Activated T-helper 17 cell treated with anti-CD3 and anti-CD28 coated beads, Interleukin-2, amount 50 U/mL, for 72 hours (primary cell): ENCODE measurements around the gene GPC5. TPM values are rescaled to one million over a fixed set of nuclear protein-coding genes. Genes with fewer than 3 reads are reported as not detected.

Experiments used
- ATAC-seq: fragments of 150-1000 bp; cut with Tn5 transposase; replicated peaks from 2 replicates; pipeline ENCODE4 v1.10.0; 2021; ENCODE audit warnings: mild to moderate bottlenecking, moderate library complexity
- H3K27ac Mint-ChIP-seq: one replicate; pipeline ENCODE4 v1.8.0; 2022; ENCODE audit warnings: mixed read lengths
- H3K27me3 Mint-ChIP-seq: one replicate; pipeline ENCODE4 v1.8.0; 2022; ENCODE audit warnings: mixed read lengths
- H3K36me3 Mint-ChIP-seq: one replicate; pipeline ENCODE4 v1.8.0; 2022; ENCODE audit warnings: low read depth, mild to moderate bottlenecking, mixed read lengths
- H3K4me1 Mint-ChIP-seq: one replicate; pipeline ENCODE4 v1.8.0; 2022; ENCODE audit warnings: mixed read lengths
- H3K4me3 Mint-ChIP-seq: one replicate; pipeline ENCODE4 v1.8.0; 2022; ENCODE audit warnings: mild to moderate bottlenecking, mixed read lengths
- H3K9me3 Mint-ChIP-seq: one replicate; pipeline ENCODE4 v1.8.0; 2022; ENCODE audit warnings: mixed read lengths
- total RNA-seq, 2 donors: library from RNA; stranded (reverse); gene quantifications; one replicate each; pipeline ENCODE4 v1.2.3, GENCODE V29; 2022

GPC5 gene
- total RNA-seq, 2 donors from 2014 or later: 0.09 to 0.29 TPM

- ATAC-seq: no peak
- Mint-ChIP-seq H3K9me3 (no peaks in the 10 kb centered on the region), H3K27ac (no peak overlapping the region), H3K27me3 (peaks cover 13% of the 10 kb centered on the region), H3K4me1 (no peaks in the 10 kb centered on the region), H3K36me3 (no peaks in the 10 kb centered on the region), H3K4me3 (no peak overlapping the region)
Observed at GRCh38 chr13:91459485-91459884, 61.1 kb downstream of the GPC5 start.

- ATAC-seq: no peak
- Mint-ChIP-seq H3K27me3 (peaks cover 9% of the 10 kb centered on the region), H3K27ac (no peak overlapping the region), H3K4me3 (no peak overlapping the region), H3K4me1 (no peaks in the 10 kb centered on the region), H3K36me3 (no peaks in the 10 kb centered on the region), H3K9me3 (no peaks in the 10 kb centered on the region)
Observed at GRCh38 chr13:91464336-91464735, 65.9 kb downstream of the GPC5 start.

GRCh38 chr13:91467236-91467635, 68.8 kb downstream of the GPC5 start:
- H3K9me3 Mint-ChIP-seq: no peaks in the 10 kb centered on the region
- no peaks in the 10 kb centered on the region for H3K36me3 Mint-ChIP-seq
- ATAC-seq: no peak
- H3K27ac Mint-ChIP-seq: no peak overlapping the region
- no peak overlapping the region for H3K4me3 Mint-ChIP-seq
- no peaks in the 10 kb centered on the region for H3K4me1 Mint-ChIP-seq
- peaks cover 6% of the 10 kb centered on the region for H3K27me3 Mint-ChIP-seq

GRCh38 chr13:91468301-91468700, 69.9 kb downstream of the GPC5 start:
- no peak overlapping the region for H3K4me3 Mint-ChIP-seq
- H3K27ac Mint-ChIP-seq: no peak overlapping the region
- H3K36me3 Mint-ChIP-seq: no peaks in the 10 kb centered on the region
- no peaks in the 10 kb centered on the region for H3K4me1 Mint-ChIP-seq
- peaks cover 6% of the 10 kb centered on the region for H3K27me3 Mint-ChIP-seq
- H3K9me3 Mint-ChIP-seq: no peaks in the 10 kb centered on the region
- ATAC-seq: no peak

- Mint-ChIP-seq H3K36me3 (no peaks in the 10 kb centered on the region), H3K27ac (no peak overlapping the region), H3K4me1 (no peaks in the 10 kb centered on the region), H3K4me3 (no peak overlapping the region), H3K9me3 (no peaks in the 10 kb centered on the region), H3K27me3 (peaks cover 6% of the 10 kb centered on the region)
- ATAC-seq: no peak
Observed at GRCh38 chr13:91470084-91470621, 71.7 kb downstream of the GPC5 start.

- H3K27me3 Mint-ChIP-seq: peaks cover 6% of the 10 kb centered on the region
- no peak overlapping the region for H3K4me3 Mint-ChIP-seq
- no peaks in the 10 kb centered on the region for H3K4me1 Mint-ChIP-seq
- no peak overlapping the region for H3K27ac Mint-ChIP-seq
- H3K9me3 Mint-ChIP-seq: no peaks in the 10 kb centered on the region
- no peaks in the 10 kb centered on the region for H3K36me3 Mint-ChIP-seq
- ATAC-seq: no peak
Observed at GRCh38 chr13:91470681-91471080, 72.3 kb downstream of the GPC5 start.

GRCh38 chr13:91482427-91482826, 84.0 kb downstream of the GPC5 start:
- no peak overlapping the region for H3K4me3 Mint-ChIP-seq
- ATAC-seq: no peak

GRCh38 chr13:91491980-91492379, 93.6 kb downstream of the GPC5 start:
- Mint-ChIP-seq H3K4me1 (no peaks in the 10 kb centered on the region), H3K27ac (no peak overlapping the region), H3K4me3 (no peak overlapping the region), H3K36me3 (no peaks in the 10 kb centered on the region), H3K27me3 (peaks cover 3% of the 10 kb centered on the region), H3K9me3 (no peaks in the 10 kb centered on the region)
- no peak for ATAC-seq

More at GRCh38 chr13:91482427-91482826, 84.0 kb downstream of the GPC5 start:
- H3K36me3 Mint-ChIP-seq: no peaks in the 10 kb centered on the region
- no peaks in the 10 kb centered on the region for H3K9me3 Mint-ChIP-seq
- H3K27me3 Mint-ChIP-seq: no peaks in the 10 kb centered on the region
- no peaks in the 10 kb centered on the region for H3K4me1 Mint-ChIP-seq
- no peak overlapping the region for H3K27ac Mint-ChIP-seq

- no peaks in the 10 kb centered on the region for H3K4me1 Mint-ChIP-seq
- H3K27ac Mint-ChIP-seq: no peak overlapping the region
- H3K36me3 Mint-ChIP-seq: no peaks in the 10 kb centered on the region
Observed at GRCh38 chr13:91493442-91493841, 95.0 kb downstream of the GPC5 start.

GRCh38 chr13:91498298-91498697, 99.9 kb downstream of the GPC5 start:
- no peak for ATAC-seq
- Mint-ChIP-seq H3K36me3 (no peaks in the 10 kb centered on the region), H3K27me3 (peaks cover 5% of the 10 kb centered on the region), H3K4me1 (no peaks in the 10 kb centered on the region), H3K4me3 (no peak overlapping the region), H3K9me3 (peaks cover 9% of the 10 kb centered on the region), H3K27ac (no peak overlapping the region)

More at GRCh38 chr13:91493442-91493841, 95.0 kb downstream of the GPC5 start:
- Mint-ChIP-seq H3K4me3 (no peak overlapping the region), H3K9me3 (no peaks in the 10 kb centered on the region), H3K27me3 (no peaks in the 10 kb centered on the region)
- no peak for ATAC-seq

- Mint-ChIP-seq H3K4me3 (no peak overlapping the region), H3K4me1 (no peaks in the 10 kb centered on the region), H3K27ac (no peak overlapping the region)
Observed at GRCh38 chr13:91504216-91504615, 105.8 kb downstream of the GPC5 start.

GRCh38 chr13:91506759-91507158, 108.3 kb downstream of the GPC5 start:
- Mint-ChIP-seq H3K27ac (no peak overlapping the region), H3K36me3 (no peaks in the 10 kb centered on the region), H3K27me3 (peaks cover 5% of the 10 kb centered on the region), H3K4me1 (no peaks in the 10 kb centered on the region), H3K9me3 (peaks cover 5% of the 10 kb centered on the region), H3K4me3 (no peak overlapping the region)
- ATAC-seq: no peak

More at GRCh38 chr13:91504216-91504615, 105.8 kb downstream of the GPC5 start:
- H3K9me3 Mint-ChIP-seq: peaks cover 9% of the 10 kb centered on the region
- H3K36me3 Mint-ChIP-seq: no peaks in the 10 kb centered on the region
- ATAC-seq: no peak
- H3K27me3 Mint-ChIP-seq: peaks cover 5% of the 10 kb centered on the region

- Mint-ChIP-seq H3K9me3 (no peaks in the 10 kb centered on the region), H3K27me3 (no peaks in the 10 kb centered on the region), H3K4me1 (no peaks in the 10 kb centered on the region), H3K4me3 (no peak overlapping the region), H3K36me3 (no peaks in the 10 kb centered on the region), H3K27ac (no peak overlapping the region)
- ATAC-seq: no peak
Observed at GRCh38 chr13:91510058-91510457, 111.6 kb downstream of the GPC5 start.

GRCh38 chr13:91513790-91514189, 115.4 kb downstream of the GPC5 start:
- Mint-ChIP-seq H3K4me3 (no peak overlapping the region), H3K4me1 (no peaks in the 10 kb centered on the region), H3K36me3 (no peaks in the 10 kb centered on the region), H3K9me3 (peaks cover 5% of the 10 kb centered on the region), H3K27me3 (no peaks in the 10 kb centered on the region), H3K27ac (no peak overlapping the region)
- ATAC-seq: no peak

- no peaks in the 10 kb centered on the region for H3K27me3 Mint-ChIP-seq
- no peaks in the 10 kb centered on the region for H3K4me1 Mint-ChIP-seq
- no peaks in the 10 kb centered on the region for H3K36me3 Mint-ChIP-seq
- no peak overlapping the region for H3K27ac Mint-ChIP-seq
- H3K9me3 Mint-ChIP-seq: peaks cover 5% of the 10 kb centered on the region
- no peak overlapping the region for H3K4me3 Mint-ChIP-seq
- ATAC-seq: no peak
Observed at GRCh38 chr13:91516799-91517198, 118.4 kb downstream of the GPC5 start.

- no peaks in the 10 kb centered on the region for H3K36me3 Mint-ChIP-seq
- H3K4me1 Mint-ChIP-seq: no peaks in the 10 kb centered on the region
- no peaks in the 10 kb centered on the region for H3K27me3 Mint-ChIP-seq
- no peak for ATAC-seq
- H3K9me3 Mint-ChIP-seq: peaks cover 5% of the 10 kb centered on the region
- no peak overlapping the region for H3K4me3 Mint-ChIP-seq
- H3K27ac Mint-ChIP-seq: no peak overlapping the region
Observed at GRCh38 chr13:91520952-91521351, 122.5 kb downstream of the GPC5 start.
